T-helper 17 cell (primary cell): ENCODE measurements around the gene RASSF3. TPM values are rescaled to one million over a fixed set of nuclear protein-coding genes. Genes with fewer than 3 reads are reported as not detected.
"Not testable (repeated sequence)": the region's sequence is repeated elsewhere in the genome, so short reads cannot be mapped to it uniquely, and the experiment has no call there.

ENCODE experiments used
- ATAC-seq: fragments of 150-1000 bp; cut with Tn5 transposase; 2 replicates; pipeline ENCODE4 v1.10.0; 2021; ENCODE audit warnings: mild to moderate bottlenecking, moderate library complexity
- DNase-seq, 3 donors: peaks; one replicate each; pipeline versions ENCODE4 v3.0.0 to v3.0.0-alpha.2; 2020 to 2021
- H3K9me3 ChIP-seq: one replicate; pipeline ENCODE4 v1.7.0; 2013; ENCODE audit warnings: low read length, mild to moderate bottlenecking; ENCODE audit not compliant: control insufficient read depth, poor library complexity, severe bottlenecking
- H3K27ac Mint-ChIP-seq: one replicate; pipeline ENCODE4 v1.8.0; 2022; ENCODE audit warnings: mild to moderate bottlenecking, moderate library complexity, mixed read lengths
- H3K27me3 Mint-ChIP-seq: one replicate; pipeline ENCODE4 v1.8.0; 2022; ENCODE audit warnings: mixed read lengths
- H3K36me3 Mint-ChIP-seq: one replicate; pipeline ENCODE4 v1.8.0; 2022; ENCODE audit warnings: low read depth, mixed read lengths
- H3K4me1 Mint-ChIP-seq: one replicate; pipeline ENCODE4 v1.8.0; 2022; ENCODE audit warnings: mild to moderate bottlenecking, mixed read lengths
- H3K4me3 Mint-ChIP-seq: one replicate; pipeline ENCODE4 v1.8.0; 2022; ENCODE audit warnings: mild to moderate bottlenecking, moderate library complexity, mixed read lengths
- total RNA-seq, 4 donors: library from RNA in 2 of 4; stranded (reverse) in 2 of 4; gene quantifications; one replicate each; pipeline ENCODE4 v1.2.3 and lab custom pipeline; 2022 to 2026

RASSF3 gene
- total RNA-seq, 2 donors from 2014 or later: 114 to 116 TPM

DNA sequence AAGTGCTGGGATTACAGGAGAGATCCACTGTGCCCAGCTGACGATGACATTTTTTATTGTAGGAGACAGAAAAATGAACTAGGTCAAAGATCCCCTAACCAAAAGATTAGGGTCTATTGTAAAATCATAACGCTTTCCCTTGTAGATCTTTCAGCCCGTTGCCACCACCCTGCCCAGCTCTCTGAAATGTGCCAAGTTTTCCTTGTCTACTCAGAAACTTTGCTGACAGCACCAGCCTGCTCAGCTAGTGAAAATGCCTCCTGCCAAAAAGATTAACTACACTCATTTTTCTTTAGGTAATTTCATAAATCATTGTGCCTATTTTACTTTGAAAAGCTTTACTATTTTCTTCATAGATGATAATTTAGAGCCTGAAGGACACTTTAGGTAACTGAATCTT, 28.2 kb upstream of the RASSF3 start:
- DNase-seq (no peak), ATAC-seq (no peak)
- H3K9me3 ChIP-seq: no peaks in the 10 kb centered on the region
- peak overlapping the region; percentile 28 for H3K4me3 Mint-ChIP-seq
- H3K27me3 Mint-ChIP-seq: no peaks in the 10 kb centered on the region
- H3K4me1 Mint-ChIP-seq: peaks cover 23% of the 10 kb centered on the region
- H3K36me3 Mint-ChIP-seq: no peaks in the 10 kb centered on the region
- H3K27ac Mint-ChIP-seq: peak overlapping the region; percentile 16

DNA sequence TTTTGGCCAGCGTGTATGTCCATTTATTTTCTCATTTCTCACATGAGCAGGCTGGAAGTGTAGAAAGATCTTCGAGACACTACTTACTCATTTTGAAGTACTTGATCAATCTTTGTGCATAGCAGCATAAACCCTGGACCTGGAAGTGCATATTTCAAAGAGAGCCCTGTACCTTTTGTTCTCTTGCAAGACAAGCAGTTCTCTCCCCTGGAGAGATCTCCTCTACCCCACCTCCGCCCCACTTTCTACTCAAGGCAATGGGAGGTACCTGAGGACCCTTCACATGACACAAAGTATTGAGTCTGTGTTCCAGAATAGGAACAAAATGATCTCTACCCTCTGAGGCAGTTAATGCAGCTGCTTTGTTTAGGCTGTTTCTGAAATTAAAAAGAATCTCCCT, 27.4 kb upstream of the RASSF3 start:
- Mint-ChIP-seq H3K27ac (peak overlapping the region; percentile 92), H3K4me3 (peak overlapping the region; percentile 88), H3K4me1 (peaks cover 23% of the 10 kb centered on the region), H3K36me3 (no peaks in the 10 kb centered on the region), H3K27me3 (no peaks in the 10 kb centered on the region)
- no peak for ATAC-seq
- DNase-seq: no peak
- H3K9me3 ChIP-seq: no peaks in the 10 kb centered on the region

DNA sequence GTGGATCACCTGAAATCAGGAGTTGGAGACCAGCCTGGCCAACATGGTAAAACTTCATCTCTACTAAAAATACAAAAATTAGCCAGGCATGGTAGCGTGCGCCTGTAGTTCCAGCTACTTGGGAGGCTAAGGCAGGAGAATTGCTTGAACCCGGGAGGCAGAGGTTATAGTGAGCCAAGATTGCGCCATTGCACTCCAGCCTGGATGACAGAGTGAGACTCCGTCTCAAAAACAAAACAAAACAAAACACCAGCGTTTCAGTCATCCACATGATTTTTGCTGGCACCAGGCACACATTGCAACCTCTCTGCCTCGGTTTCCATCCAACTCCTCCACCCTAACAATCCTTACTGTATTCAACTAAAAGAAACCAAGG, 26.9 kb upstream of the RASSF3 start:
- not testable (repeated sequence) for H3K9me3 ChIP-seq, DNase-seq, H3K36me3 Mint-ChIP-seq, H3K27me3 Mint-ChIP-seq, ATAC-seq
- Mint-ChIP-seq H3K27ac (peak overlapping the region; percentile 92), H3K4me1 (peaks cover 23% of the 10 kb centered on the region), H3K4me3 (peak overlapping the region; percentile 88)

DNA sequence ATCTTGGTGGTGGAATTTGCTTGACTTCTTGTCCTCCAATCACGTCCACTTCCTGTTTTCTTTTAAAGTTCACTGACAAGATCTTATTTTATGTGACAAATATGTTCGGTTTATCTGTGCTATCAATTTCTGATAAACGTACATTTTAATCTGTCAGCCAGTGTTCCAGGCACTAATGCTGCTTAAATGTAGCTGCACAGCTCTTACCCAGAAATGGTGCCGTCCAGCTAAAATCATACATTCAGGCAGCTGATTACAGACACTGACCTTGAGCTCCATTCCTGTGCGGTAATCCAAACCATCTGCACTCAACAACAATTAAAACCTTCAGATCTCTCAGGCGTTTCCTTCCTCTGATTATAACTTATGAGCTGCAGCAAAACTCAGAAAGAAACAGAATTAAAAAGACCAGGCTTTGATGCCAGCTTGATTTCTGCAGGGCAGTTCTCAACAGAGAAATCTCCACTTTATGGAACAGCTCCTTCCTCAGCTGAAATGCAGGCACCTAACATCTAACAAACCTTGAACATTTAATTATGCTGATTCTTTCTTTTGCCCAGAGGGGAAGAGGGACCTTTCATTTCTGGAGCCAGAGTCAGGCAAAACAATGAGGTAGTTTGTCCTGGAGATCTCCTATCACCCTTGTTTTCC, 26.4 kb upstream of the RASSF3 start:
- Mint-ChIP-seq H3K4me3 (peak overlapping the region; percentile 88), H3K4me1 (peaks cover 23% of the 10 kb centered on the region), H3K27ac (peak overlapping the region; percentile 92), H3K36me3 (no peaks in the 10 kb centered on the region), H3K27me3 (no peaks in the 10 kb centered on the region)
- no peaks in the 10 kb centered on the region for H3K9me3 ChIP-seq
- ATAC-seq (peak; percentile 56), DNase-seq (no peak)

DNA sequence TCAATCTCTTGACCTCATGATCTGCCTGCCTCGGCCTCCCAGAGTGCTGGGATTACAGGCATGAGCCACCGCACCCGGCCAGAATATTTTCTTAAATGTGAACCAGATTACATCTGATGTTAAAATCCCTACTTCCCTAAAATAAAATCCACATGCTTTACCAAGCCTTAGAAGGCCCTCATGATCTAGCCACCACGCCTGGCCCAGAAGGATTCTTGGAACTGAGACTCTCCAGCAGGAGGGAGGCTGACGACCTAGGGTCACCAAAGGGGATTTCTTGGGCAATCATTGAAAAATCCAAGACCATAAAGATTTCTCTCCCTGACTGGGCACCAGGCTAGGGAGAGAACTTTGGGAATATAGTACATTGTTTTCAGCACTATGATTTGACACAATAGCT, 25.2 kb upstream of the RASSF3 start:
- no peaks in the 10 kb centered on the region for H3K27me3 Mint-ChIP-seq
- H3K36me3 Mint-ChIP-seq: no peaks in the 10 kb centered on the region
- peaks cover 23% of the 10 kb centered on the region for H3K4me1 Mint-ChIP-seq
- no peaks in the 10 kb centered on the region for H3K9me3 ChIP-seq
- DNase-seq (no peak), ATAC-seq (no peak)
- H3K27ac Mint-ChIP-seq: no peak overlapping the region
- no peak overlapping the region for H3K4me3 Mint-ChIP-seq

DNA sequence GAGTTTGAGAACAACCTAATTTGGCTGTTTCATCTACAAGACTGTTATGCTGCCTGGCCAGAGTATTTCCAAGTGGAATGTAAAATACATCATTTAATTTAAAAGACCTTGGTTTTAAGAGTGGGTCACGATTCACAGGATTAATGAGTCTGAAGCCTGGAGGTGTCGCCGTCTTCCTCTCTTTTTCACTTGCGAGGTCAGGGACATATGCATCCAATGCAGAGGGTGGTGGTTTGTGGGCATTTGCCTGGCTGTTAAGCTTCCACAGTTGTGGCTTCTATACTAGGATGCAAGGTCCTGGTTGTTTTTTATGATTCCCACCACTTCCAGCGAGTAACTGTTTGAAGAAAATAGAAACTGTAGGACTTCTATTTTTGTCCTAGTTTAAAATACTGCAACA, 22.8 kb upstream of the RASSF3 start:
- ATAC-seq (no peak), DNase-seq (no peak)
- no peaks in the 10 kb centered on the region for H3K27me3 Mint-ChIP-seq
- H3K4me3 Mint-ChIP-seq: no peak overlapping the region
- peaks cover 21% of the 10 kb centered on the region for H3K4me1 Mint-ChIP-seq
- H3K27ac Mint-ChIP-seq: no peak overlapping the region
- H3K9me3 ChIP-seq: no peaks in the 10 kb centered on the region
- H3K36me3 Mint-ChIP-seq: no peaks in the 10 kb centered on the region

DNA sequence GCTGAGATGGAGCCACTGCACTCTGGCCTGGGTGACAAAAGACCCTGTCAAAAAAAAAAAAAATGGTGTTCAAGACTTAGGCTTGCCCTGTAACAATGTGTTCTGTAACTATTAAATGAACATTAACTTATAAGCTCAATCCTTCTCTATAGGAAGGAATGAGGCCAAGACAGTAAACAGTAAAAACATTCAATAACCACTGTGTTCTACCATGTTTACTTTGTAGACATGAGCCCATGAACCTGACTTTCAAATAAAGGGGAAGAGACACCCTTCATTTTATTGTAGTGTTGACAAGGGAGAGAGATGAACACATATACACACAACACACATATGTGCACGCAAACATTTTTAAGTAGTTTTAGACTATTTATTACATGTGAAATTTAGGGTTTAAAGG, 20.1 kb upstream of the RASSF3 start:
- H3K9me3 ChIP-seq: no peaks in the 10 kb centered on the region
- Mint-ChIP-seq H3K27me3 (no peaks in the 10 kb centered on the region), H3K4me3 (no peak overlapping the region), H3K4me1 (peaks cover 1% of the 10 kb centered on the region), H3K27ac (no peak overlapping the region), H3K36me3 (no peaks in the 10 kb centered on the region)
- ATAC-seq (no peak), DNase-seq (no peak)

DNA sequence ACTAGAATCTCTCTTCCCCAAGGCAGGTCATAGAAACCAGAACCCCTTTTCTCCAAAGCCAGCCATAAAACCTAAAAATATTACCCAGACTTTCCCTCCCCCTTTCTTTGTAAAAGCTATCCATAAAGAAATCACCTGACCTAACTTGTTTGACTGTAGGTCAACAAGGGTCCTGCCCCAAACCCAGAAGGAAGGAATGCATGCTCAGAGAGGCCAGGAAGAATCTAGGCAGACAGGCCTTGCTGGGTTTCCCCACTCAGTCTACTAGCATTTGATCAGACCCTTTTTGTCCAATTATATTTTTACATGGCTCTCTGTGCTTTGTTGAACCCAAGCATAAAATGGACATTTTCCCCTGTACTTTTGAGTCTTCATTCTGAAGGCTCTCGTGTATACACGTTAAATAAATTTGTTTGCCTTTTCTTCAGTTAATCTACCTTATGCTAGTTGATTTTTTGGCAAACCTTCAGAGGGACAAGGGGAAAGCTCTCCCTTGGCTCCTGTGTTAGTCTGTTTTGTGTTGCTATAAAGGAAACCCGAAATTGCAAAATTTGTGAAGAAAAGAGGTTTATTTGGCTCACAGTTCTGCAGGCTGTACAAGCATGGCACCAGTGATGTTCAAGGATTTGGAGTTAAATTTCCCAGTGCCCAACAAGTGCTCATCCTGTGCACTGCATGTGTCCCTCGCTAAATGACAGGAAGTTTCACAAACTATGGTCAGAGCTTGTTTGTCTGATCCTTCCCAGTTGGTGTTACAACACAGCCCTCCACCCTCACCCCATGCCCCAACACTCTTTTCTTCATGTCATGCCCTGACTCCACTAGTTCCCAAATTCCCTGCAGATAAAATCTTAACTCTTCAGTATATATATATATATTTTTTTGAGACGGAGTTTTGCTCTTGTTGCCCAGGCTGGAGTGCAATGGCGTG, 14.2 kb upstream of the RASSF3 start:
- Mint-ChIP-seq H3K4me1 (peaks cover 39% of the 10 kb centered on the region), H3K27ac (peak overlapping the region; percentile 86), H3K4me3 (no peak overlapping the region), H3K36me3 (peaks cover 3% of the 10 kb centered on the region), H3K27me3 (no peaks in the 10 kb centered on the region)
- ATAC-seq (no peak), DNase-seq (no peak)
- no peaks in the 10 kb centered on the region for H3K9me3 ChIP-seq

DNA sequence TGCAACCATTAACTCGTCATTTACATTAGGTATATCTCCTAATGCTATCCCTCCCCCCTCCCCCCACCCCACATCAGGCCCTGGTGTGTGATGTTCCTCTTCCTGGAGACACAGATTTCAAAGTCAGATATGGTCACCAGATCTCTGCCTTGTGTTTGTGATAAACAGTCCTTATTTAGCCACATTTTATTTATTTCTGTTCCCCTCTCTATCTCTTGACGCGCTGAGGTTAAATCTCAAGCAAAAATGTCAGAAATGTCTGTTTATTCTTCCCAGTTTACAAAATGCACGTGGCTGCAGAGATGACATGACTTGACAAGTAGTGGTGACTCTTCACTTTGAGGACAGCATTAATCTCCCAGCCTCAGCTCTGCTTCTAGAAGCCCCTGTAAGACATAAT, 11.5 kb upstream of the RASSF3 start:
- DNase-seq (no peak), ATAC-seq (peak; percentile 53)
- Mint-ChIP-seq H3K36me3 (peaks cover 3% of the 10 kb centered on the region), H3K27ac (peak overlapping the region; percentile 91), H3K27me3 (no peaks in the 10 kb centered on the region), H3K4me3 (peak overlapping the region; percentile 80), H3K4me1 (peaks cover 41% of the 10 kb centered on the region)
- H3K9me3 ChIP-seq: no peaks in the 10 kb centered on the region

DNA sequence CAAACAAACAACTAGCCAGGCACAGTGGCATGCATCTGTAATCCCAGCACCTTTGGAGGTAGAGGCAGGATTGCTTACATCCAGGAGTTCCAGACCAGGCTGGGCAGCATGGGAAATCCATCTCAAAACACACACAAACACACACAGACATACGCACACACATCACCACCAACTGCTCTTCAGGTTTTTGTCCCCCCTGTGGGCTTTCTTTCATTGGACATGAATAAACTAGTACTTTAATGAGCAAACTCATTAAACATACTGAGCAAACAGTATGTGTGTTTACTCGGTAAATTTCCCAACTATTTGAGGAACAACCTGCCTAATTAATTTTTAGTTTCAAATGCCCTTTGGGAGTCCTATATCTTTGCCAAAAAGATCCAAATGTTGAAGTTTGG, 10.1 kb upstream of the RASSF3 start:
- peaks cover 3% of the 10 kb centered on the region for H3K36me3 Mint-ChIP-seq
- no peak for DNase-seq
- H3K27me3 Mint-ChIP-seq: no peaks in the 10 kb centered on the region
- no peak for ATAC-seq
- H3K27ac Mint-ChIP-seq: peak overlapping the region; percentile 91
- peak overlapping the region; percentile 75 for H3K4me3 Mint-ChIP-seq
- H3K9me3 ChIP-seq: no peaks in the 10 kb centered on the region
- peaks cover 40% of the 10 kb centered on the region for H3K4me1 Mint-ChIP-seq

DNA sequence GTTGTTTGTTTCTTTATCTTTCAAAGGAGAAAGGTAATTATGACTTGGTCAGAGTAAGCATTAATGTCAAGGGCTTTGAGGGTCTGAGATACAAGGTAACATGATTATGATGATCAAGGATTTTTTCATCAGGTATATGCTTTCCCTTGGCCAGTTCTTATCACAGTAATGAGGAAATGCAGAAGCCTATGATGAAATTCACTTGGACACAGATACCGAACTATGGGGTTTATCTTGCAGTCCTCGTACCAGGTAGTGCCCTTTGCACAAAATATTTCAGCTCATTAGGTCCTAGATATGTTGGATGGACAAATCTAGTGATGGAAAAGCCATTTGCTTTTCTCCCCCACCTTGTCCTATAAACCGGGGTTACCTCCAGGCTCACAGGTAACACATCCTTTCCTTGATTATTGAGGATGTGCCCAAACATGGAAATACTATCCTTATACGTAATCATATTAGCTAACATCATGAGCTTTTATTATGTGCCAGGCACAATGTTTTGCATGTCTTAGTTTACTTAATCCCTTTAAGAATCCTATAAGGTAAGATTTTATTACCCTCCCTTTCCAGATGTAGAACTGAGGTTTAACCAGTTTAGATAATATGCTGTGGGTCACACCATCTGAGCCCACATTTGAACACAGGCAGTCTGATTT, 7.0 kb upstream of the RASSF3 start:
- Mint-ChIP-seq H3K4me1 (peaks cover 21% of the 10 kb centered on the region), H3K4me3 (no peak overlapping the region), H3K36me3 (no peaks in the 10 kb centered on the region), H3K27me3 (no peaks in the 10 kb centered on the region), H3K27ac (no peak overlapping the region)
- no peaks in the 10 kb centered on the region for H3K9me3 ChIP-seq
- no peak for ATAC-seq
- DNase-seq: no peak

DNA sequence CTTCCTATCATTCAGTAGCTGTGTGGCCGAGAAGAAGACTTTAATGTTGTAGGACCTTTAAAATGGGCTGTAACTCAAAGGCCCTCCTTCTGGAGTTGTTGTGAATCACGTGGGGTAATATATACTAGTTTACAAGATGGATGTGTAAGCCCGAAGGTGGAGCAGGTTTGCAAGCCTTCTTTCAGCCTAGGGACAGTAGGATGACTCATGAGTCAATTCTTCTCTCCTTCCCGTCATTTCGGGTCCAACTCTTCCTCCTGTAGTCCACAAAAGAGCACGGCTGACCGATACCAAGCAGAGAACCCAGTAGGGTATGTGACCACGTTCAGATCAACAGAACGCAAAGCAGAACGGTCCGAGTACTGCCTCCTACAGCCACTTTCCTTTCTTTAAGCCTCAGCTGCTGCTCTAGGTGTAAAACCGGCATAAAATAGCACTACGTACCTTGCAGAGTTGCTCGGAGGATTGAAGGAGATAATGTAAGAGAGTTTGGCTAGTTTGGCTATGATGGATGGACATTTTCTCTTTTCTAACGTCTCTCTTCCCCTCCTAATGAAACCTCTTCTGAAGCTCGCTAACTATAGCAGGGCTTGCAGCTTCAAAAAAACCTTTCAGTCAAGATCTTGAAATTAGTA, 1.3 kb upstream of the RASSF3 start:
- no peaks in the 10 kb centered on the region for H3K9me3 ChIP-seq
- peak; percentile 61 for ATAC-seq
- Mint-ChIP-seq H3K4me1 (peaks cover 32% of the 10 kb centered on the region), H3K27ac (peak overlapping the region; percentile 93), H3K36me3 (peaks cover 4% of the 10 kb centered on the region), H3K4me3 (peak overlapping the region; percentile 95), H3K27me3 (no peaks in the 10 kb centered on the region)
- peak in 1 of 3 donors; percentile 27 for DNase-seq

DNA sequence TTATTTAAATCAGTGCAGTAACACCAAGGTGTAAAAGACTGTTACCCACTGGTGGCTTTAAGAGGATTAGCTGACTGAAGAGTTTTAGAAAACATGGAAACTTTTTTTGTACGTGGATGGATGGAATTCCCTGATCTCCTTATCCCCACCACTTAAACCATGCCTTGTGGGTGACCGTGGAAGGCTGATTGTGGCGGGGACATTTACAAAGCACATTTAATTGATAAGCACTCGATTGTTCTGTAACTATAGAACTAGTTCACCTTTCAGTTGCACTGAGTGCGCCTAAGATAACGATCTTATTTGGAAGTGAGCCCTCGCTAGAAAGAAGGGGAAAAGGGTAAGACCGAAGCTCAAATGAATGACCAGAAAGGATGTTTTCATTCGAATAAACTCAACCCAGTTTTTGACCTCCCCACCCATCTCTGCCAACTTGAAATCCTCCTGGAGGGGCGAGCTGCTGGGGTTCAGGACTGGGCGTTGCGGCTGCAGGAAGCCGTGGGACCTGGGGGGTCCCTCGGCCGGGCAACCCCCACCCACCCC, 688 bp upstream of the RASSF3 start:
- ATAC-seq (peak; percentile 5), DNase-seq (no peak)
- Mint-ChIP-seq H3K4me1 (peaks cover 34% of the 10 kb centered on the region), H3K36me3 (peaks cover 4% of the 10 kb centered on the region), H3K27ac (peak overlapping the region; percentile 93), H3K4me3 (peak overlapping the region; percentile 95), H3K27me3 (no peaks in the 10 kb centered on the region)
- no peaks in the 10 kb centered on the region for H3K9me3 ChIP-seq
